Globus pallidus (tissue), 1 donor: Measurements from ENCODE around the gene ARSG.
"Not testable (repeated sequence)": the region's sequence is repeated elsewhere in the genome, so short reads cannot be mapped to it uniquely, and the experiment has no call there.

Experiments
- DNase-seq: peaks from one replicate; pipeline ENCODE4 v3.0.0-alpha.2; 2015; ENCODE audit warnings: low spot score

ARSG gene

DNA sequence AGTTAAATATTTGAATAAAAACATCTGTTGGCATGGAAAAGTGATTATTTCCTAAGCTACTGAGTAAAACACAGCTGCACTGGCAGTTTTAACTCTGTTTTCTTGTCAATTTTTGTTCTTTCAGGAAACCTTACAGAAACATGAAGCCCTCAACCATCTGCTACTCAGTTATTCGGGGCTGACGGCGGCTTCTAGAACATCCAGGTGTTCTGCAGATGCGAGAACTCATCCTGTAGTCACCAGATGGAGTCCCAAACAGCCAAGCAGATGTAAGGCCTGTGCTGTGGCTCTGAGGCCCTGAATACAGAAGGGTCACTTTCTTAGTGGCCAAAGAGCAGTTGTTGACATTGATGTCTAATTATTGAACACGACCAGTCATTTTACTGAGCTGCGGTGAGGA is 15.5 kb downstream of the ARSG start:
- DNase-seq: no peak

DNA sequence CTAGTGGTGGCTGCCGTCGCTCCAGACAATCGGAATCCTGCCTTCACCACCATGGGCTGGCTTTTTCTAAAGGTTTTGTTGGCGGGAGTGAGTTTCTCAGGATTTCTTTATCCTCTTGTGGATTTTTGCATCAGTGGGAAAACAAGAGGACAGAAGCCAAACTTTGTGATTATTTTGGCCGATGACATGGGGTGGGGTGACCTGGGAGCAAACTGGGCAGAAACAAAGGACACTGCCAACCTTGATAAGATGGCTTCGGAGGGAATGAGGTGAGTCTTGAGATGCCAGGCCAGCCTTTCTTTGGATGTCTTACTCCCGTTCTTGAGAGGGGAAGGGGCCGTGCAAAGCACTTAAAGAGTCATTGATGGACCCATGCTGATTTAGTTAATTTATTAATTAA is 16.1 kb downstream of the ARSG start:
- no peak for DNase-seq

DNA sequence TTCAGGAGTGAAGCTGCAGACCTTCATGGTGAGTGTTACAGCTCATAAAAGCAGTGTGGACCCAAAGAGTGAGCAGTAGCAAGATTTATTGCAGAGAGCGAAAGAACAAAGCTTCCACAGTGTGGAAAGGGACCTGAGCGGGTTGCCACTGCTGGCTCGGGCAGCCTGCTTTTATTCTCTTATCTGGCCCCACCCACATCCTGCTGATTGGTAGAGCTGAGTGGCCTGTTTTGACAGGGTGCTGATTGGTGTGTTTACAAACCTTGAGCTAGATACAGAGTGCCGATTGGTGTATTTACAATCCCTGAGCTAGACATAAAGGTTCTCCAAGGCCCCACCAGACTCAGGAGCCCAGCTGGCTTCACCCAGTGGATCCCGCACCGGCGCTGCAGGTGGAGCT is 17.2 kb downstream of the ARSG start:
- DNase-seq: not testable (repeated sequence)

DNA sequence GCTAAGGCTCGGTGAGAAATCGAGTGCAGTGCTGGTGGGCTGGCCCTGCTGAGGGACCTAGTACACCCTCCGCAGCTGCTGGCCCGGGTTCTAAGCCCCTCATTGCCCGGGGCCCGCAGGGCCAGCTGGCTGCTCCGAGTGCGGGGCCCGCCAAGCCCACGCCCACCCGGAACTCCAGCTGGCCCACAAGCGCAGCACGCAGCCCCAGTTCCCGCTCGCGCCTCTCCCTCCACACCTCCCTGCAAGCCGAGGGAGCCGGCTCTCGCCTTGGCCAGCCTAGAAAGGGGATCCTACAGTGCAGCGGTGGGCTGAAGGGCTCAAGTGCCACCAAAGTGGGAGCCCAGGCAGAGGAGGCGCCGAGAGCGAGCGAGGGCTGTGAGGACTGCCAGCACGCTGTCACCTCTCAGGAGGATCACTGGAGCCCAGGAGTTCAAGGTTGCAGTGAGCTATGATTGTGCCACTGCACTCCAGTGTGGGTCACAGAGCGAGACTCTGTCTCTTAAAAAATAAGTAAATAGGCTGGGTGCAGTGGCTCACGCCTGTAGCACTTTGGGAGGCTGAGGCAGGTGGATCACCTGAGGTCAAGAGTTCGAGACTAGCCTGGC is 17.9 kb downstream of the ARSG start:
- not testable (repeated sequence) for DNase-seq

DNA sequence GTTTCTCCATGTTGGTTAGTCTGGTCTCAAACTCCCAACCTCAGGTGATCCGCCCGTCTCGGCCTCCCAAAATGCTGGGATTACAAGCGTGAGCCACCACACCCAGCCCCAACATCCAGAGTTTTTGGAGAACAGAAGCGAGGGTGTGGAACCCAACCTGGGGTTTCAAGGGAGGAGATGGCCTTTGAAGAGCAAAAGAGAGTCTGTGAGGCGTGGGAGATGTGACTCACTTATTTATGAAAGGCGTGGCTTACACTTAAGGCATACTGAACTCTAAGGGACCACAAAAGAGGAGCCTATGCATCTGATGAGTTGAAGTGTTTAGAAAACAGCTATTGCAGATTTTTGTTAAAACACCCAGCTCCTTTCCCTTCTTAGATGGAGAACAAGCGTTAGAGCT is 18.9 kb downstream of the ARSG start:
- DNase-seq: no peak

DNA sequence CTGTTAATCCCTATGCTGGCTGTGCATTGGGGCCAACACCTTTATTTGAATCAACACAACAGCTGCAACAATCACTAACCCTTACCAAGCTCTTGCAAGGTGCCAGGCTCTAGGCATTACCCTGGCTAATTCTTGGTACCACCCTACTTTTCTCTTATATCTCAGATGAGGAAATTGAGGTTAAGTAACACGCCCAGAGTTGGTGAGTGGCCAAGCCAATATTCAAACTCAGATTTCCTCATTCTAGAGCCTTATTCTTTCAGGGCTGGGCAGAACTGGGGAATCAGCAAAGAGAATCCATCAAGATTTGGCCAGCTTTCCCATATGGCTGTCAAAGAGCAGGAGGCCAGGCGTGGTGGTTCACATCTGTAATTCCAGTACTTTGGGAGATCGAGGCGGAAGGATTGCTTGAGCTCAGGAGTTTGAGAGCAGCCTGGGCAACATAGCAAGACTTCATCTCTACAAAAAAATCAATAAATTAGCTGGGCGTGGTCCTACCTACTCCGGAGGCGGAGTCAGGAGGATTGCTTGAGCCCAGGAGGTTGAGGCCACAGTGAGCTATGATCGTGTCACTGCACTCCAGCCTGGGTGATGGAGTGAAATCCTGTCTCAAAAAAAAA is 23.7 kb downstream of the ARSG start:
- DNase-seq: no peak

DNA sequence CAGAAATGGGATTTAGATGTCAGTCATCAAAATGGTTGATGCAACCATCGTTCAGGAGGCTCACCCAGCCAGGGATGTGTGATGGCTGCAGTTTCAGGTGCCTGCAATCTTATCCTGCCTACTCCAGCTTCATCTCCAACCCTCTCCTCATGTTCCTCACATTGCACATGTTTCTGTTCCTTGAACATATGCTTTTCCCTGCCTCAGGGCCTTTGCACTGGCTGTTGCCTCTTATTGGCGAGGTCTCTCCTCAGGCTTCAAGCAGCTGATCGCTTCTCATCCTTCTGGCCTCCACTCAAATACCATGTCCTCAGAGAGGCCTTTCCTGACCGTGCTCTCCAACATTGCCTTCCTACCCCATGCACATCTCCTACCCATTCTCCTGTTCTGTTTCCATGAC is 24.6 kb downstream of the ARSG start:
- DNase-seq: no peak

DNA sequence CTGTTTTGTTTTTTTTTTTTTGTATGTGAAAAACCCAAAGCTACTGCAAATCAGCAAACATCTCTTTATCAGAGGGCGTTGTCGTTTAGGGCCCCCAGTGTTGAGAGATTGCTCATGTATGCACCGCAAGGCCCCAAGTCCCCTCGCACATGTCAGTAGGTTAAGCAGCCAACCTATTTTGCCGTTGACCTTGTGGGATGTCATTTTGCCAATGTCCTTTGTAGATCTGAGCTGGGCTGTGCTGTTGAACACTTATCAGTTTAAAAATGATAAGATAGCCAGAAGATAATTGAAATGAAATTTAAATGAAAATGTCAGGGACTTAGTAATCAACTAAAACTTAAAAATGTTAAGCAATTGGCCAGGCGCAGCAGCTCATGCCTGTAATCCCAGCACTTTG is 26.2 kb downstream of the ARSG start:
- no peak for DNase-seq

DNA sequence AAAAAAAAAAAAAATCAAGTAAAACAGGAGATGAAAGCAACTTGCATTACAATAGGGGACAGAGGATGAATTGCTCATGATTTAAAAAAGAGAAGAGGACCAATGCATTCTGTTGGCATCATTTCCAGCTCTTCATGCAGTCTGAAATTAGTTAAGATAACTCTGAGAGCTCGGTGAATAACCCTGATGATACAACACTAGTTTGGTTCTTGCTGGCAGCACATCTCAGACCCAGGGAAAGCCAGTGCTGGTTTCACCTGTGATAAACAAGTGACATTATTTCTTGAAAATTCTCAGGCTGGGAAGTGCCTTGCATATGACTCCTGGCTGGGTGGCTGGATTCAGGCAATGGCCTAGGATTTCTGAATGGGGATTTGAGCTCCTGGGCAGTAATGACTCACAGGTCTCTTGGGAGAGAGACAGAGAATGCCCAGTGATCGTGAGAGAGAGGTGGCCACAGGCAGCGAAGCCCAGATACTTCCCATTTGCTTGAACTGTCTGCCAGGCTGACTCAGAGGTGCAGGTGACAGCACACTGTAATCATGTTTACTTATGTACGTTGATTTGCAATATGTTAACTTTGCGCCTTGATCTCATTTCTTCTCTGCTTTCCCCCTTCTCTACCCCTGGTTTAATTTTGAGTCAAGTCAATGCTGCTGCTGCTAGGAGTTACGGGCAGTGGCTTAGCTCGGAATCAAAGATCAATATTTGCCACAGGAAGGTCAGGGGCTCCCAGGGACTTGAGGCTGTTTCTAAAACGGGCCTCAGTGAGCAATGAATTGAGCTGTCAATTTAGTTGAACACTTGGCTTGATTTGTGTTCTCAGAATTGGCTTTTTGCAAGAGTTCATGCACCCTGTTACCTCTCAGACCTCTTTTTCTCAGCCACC is 27.1 kb downstream of the ARSG start:
- no peak for DNase-seq

DNA sequence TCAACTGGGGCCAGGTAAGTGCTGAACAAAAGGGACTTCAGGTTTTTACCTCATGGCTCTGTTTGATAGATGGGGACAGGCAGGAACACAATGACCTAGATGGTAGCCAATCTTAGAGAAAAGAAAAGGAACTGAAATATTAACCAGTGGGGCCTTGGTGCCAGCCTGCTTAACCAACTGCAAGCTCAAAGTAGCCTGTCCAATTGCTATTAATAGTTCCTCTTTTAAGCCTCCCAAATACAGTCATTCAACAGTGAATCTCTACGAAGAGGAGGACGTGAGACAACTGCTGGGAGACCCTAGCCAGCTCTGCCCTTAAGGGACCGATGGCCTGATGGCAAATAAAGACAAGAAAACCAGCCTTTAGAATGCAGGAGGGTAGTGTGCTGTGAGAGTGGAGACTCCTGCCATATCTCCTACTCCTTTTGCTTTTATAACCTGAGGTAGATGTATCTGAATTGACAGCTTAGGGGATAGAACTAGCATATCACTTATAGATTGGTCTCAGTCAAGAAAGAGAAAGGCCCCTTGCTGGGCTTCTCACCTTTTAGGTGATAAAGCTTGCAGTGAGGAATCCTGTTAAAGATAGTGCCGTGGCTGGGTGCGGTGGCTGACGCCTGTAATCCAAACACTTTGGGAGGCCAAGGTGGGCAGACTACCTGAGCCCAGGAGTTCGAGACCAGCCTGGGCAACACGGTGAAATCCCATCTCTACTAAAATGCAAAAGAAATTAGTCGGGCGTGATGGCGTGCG is 28.3 kb downstream of the ARSG start:
- DNase-seq: no peak

DNA sequence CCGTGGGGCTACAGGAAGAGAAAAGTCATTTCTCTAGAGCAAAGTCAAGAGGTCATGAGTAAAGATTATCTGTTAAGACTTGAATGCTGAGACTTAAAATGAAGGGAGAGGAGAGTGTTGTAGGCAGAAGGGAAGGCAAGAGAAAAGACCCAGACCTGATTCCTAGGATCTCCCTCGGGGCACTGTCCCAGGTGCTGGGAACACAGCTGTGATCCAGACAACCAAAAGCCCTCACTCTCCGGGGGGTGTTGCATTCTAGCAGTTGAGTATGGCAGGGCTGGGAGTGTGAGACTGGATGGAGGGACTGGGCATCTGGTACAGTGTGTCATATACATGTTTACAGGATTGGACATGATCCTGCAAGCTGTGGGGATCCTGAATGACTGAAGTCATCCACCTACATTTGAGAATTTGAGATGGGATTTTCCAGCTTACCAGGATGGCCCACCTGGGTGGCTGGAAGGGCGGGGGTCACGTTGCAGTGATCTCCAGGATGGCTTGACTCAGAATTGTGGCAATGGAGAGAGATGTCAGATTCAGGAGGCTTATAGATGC is 29.1 kb downstream of the ARSG start:
- no peak for DNase-seq

DNA sequence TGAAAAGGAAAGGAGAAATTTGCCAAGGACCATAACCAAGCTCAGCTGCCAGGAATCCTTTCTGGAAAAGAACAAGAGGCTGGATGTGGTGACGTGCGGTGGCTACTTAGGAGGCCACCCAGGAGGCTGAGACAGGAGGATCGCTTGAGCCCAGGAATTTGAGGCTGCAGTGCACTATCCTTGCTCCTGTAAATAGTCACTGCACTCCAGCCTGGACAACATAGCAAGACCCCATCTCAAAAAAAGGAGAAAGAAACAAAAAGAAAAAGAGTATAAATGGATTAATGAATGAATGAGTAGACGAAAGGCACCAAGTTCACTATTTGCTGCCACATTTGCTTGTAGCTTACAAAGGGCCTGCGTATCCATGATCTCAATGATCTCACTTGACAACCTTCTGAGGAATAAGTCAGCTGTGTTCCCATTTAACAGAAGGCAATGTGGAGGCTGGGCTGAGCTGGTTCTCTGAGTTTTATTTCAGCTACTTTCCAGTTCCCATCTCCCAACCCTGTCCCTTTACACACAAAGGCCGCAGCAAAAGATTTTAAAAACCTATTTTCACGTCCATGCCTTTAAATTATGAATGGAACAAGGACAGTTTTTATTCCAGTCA is 29.8 kb downstream of the ARSG start:
- no peak for DNase-seq

DNA sequence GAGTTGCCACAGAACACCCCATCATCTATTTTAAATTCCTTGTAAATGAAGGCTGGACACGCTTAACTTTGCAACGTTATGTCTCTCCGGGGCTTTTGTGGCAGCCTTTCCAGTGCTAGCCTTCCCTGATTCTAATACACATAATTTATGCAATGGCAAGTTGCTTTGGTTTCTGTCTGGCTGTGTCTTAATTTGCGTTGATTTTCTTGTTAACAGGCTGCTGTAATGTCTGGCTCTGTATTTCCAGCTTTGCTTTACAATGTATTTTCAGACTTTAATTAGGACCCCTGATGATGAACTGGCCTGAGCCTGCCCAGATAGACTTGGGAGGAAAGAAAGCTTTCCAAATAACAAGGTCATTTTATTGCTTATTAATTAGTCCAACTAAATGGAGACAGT is 30.3 kb downstream of the ARSG start:
- DNase-seq: no peak

DNA sequence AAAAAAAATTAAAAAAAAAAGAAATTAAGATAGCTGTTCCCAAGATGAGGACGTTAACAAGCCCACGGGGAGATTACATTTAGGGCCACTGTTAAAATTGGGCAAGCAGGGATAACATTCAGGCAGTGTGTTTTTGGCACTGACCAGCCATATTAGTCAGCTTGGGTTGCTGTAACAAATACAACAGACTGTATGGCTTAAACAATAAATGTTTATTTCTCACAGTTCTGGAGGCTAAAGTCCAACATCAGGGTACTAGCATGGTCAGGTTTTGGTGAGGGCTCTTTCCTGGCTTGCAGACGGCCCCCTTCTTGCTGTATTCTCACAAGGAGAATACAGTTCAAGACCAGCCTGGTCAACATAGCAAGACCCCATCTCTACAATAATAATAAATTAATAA is 31.3 kb downstream of the ARSG start:
- no peak for DNase-seq

DNA sequence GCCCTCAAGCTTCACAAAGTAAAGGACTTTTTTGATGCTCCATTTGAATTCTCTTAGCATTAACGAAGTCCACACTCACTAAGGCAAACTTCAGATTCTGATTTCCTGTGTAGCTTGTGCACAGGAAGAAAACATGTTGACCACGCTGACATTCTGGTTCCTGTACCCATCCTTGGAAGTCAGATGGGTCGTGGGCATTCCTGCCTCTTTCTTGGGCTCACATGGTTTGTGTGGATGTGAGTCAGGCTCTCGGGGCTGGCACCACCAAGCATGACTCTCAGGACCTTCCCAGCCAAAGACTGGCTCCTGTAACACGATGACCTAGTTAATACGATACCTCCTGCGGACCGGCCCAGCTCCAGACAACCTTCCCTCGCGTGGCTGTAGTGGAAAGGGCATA is 32.8 kb downstream of the ARSG start:
- DNase-seq: no peak

DNA sequence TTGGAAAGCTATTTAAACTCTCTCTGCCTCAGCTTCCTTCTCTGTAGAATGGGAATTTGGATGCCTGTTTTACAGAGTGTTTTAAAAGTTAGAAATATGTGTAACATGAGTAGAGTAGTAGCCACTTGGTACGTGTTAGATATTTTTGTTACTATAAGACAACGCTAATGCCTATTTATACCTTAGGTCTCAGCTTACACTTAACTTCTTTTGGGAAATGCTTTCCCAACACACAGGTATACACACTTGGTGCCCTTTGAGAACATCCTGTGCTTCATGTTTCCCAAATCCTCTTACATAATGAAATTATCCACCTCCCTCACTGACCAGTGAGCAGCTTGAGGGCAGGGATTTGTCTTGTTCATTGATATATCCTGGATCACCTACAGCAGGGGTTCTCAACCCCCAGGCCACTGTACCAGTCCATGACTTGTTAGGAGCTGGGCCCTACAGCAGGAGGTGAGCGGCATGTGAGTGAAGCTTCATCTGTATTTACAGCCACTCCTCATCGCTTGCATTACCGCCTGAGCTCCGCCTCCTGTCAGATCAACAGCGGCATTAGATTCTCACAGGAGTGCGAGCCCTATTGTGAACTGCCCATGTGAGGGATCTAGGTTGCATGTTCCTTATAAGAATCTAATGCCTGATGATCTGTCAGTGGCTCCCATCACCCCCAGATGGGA is 33.5 kb downstream of the ARSG start:
- DNase-seq: no peak

DNA sequence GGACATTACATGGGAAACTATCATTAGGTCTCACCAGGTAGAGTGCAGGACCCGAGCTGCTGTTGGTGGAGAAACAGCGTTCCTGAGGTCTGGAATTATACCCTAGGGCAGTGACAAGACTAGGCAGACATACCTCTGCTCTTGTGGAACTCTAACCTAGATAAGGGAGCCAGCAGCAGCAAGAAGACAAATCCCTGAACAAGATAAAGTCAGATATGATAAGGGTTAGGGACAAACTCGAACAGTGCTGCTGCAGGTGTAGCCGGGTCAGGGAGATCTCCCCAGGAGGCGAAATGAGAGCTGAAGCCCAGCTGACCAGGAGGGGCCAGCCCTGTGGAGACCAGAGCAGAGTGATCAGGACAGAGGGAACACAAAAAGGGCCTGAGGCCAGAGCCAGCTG is 34.7 kb downstream of the ARSG start:
- DNase-seq: no peak

DNA sequence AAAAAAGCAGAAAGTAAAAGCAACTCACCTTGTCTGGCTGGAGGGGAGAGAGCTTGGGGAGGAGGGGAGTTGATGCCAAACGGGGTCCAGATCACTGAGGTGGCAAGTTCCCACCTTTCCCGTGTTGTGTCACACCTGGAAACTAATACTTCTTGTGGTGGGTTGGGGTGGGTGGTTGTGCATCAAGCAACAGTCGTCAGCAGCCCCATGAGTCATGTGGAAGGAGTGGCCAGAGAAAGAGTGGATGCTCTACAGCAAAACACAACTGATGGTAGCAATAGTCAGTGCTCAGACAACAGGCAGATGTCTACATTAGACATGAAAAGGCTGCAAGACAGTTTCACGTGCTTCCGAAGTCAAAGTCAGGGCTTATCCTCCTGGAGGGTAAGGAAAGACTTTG is 35.4 kb downstream of the ARSG start:
- DNase-seq: no peak

DNA sequence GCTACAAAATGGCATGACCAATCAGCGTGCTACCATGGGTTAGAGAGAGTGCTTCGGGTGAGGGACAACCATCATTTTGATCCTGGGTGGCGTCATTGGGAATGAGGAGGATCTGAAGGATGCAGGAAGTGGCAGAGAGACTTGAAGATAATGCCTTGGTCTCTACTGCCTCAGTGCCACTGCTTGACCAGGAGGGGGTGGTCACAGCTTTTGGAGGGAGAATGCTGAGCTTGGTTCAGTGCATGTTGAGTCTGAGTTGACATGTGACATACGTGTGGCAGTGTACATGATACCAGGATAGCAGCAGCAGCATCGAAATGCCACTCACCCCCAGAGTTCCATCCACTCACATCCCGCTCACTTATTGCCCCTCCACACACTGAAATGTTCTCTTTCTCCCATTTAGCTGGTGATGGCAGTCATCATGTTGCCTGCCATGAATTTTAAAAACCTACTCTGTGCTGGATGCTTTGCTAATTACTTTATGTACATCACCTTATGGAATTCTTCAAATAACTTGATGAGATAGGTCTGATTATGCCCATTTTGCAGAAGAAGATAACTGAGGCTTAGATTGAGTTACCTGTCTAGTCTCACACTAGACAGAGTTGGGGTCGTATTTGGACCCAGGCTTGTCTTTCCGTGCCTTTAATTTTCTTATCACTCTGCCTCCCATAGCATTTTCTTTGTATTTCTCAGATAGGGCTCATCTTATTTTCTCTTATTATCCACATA is 36.7 kb downstream of the ARSG start:
- DNase-seq: no peak

DNA sequence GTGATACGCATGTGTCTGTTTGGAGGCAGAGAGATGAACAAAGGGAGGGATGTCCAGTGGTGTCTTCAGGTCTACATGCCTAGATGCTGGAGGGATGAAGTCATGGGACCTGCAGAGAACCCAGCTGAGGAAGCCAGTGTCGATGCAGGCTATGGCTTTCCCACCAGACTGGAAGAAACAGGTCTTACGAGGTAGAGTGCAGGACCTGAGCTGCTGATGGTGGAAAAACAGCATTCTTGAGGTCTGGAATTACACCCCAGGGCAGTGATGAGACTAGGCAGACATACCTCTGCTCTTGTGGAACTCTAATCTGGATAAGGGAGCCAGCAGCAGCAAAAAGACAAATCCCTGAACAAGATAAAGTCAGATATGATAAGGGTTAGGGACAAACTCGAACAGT is 37.4 kb downstream of the ARSG start:
- DNase-seq: no peak

DNA sequence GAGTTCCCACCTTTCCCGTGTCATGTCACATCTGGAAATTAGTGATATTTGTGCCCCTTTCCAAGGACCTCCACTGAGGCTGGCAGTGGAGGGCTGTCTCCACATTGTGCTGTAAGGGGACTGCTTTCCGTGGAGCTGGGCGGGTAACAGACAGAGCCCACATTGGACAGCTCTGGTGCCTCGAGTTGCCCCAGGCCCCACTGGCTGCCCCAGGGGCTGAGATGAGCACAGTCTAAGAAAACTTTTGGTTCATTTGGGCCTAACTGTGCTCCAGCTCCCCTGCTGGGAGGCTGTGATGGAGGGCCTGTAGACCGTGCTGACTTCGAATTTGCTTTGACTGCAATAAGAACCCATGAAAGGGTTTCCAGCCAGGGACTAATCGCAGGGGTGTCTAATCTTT is 38.0 kb downstream of the ARSG start:
- no peak for DNase-seq
